ENCODE measurements around the gene QTRT2.

The QTRT2 gene

DNA sequence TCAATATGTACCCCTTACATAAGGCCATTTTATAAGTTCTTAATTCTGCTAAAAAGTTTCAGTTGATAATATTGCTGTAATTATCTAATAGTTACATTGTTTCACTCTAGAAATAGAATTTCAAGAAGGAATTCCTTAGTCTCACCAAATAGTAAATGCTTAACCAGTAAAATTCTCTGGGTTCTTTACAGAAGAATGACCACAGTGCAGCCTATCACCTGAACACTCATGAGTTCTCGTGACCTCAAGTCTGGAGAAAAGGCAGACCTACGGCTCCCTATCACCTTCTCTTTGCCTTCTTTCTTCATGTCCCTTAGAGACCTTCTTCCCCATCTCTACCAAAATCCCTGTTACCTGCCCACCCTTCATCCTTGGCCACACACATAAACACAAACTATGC is 31.1 kb upstream of the QTRT2 start:
- TF ChIP-seq CTCF (IDR thresholded peaks at IDR 0.05; ENCODE audit: control insufficient read depth, extremely low read depth, insufficient read depth), result no peak
- no peak overlapping the region for H3K4me3 ChIP-seq (ENCODE audit: low read depth, low read length)
- no peak for DNase-seq (ENCODE audit: low read depth)

- no peak for DNase-seq (ENCODE audit: low read depth)
- no peak overlapping the region for H3K4me3 ChIP-seq (ENCODE audit: low read depth, low read length)
- TF ChIP-seq CTCF (IDR thresholded peaks at IDR 0.05; ENCODE audit: control insufficient read depth, extremely low read depth, insufficient read depth), result no peak
These were observed 30.2 kb upstream of the QTRT2 start for GRCh38 chr3:114026331-114026730.

DNA sequence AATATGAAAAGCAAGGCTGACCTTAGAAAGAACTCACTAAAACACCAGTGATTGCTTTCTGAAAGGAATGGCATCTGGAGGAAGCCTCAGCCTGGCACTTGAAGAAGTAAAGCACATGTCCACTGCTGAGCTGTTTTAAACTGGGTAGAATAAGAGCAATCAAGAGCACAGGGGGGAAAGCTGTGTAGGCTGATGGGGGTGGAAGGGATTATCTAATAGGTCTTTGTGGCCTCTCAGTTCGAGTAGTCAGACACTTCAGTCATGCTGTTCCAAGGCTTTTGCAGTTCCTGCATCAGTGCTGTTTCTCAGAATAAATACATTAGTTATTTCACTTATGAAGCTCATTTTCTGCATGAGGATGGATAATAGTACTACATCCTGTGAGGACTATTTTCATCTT is 22.8 kb upstream of the QTRT2 start:
- TF ChIP-seq CTCF (IDR thresholded peaks at IDR 0.05; ENCODE audit: control insufficient read depth, extremely low read depth, insufficient read depth), result no peak

DNA sequence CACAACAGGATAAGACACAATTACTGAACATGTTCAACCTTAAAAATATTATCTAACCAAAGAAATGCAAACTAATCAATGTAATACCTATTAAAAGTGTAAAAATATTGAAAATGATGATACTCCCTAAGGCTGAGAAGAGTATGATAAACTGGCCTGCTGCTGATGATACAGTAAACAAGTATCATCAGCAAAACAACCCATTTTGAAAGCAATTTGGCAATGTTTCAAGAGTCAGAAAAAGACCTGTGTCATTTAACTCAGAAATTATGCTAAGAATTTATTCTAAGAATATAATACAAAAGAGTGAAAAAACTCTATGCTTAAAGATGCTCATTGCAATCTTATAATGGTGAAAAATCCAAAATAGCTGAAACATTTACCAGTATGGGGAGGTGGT is 22.3 kb upstream of the QTRT2 start:
- no peak for TF ChIP-seq CTCF (IDR thresholded peaks at IDR 0.05; ENCODE audit: control insufficient read depth, extremely low read depth, insufficient read depth)
- no peak overlapping the region for H3K4me3 ChIP-seq (ENCODE audit: low read depth, low read length)
- no peak for DNase-seq (ENCODE audit: low read depth)

More for the DNA sequence above, 22.8 kb upstream of the QTRT2 start:
- DNase-seq (ENCODE audit: low read depth), result no peak
- H3K4me3 ChIP-seq (ENCODE audit: low read depth, low read length), result no peak overlapping the region

DNA sequence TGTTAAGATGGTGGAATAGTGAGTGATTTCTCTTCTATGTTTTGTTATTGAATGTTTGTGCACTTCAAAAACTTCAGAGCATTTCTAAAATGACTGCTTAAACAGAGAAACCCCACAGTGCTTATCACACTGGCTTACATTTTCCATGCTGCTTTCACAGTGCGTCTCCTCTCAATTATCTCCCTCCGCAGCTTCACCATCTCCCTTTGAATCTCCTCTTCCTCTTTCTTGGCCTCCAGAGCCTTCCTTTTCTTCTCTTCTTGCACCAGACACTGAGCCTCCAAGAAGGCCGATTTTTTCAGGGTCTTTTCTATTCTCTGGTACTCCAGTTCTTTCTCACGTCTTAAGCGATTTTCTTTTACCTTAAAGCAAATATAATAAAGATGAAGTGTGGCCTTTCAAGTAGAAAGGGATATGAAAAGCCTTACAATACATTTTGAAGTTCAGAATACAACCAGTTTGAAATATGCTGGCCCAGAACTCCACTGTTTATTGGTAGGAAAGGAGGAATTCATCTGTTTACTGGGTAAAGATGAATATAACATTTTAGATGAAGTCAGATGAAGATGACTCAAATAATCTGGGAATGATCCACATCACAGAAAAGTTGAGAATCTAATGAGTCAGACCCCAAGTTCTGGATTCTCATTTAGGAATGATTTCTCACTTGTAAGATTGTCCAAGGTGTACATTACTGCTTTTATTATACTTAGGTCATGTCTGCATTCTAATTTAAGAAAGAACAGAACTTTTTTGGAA is 21.6 kb upstream of the QTRT2 start:
- DNase-seq (ENCODE audit: low read depth), result no peak
- no peak for TF ChIP-seq CTCF (IDR thresholded peaks at IDR 0.05; ENCODE audit: control insufficient read depth, extremely low read depth, insufficient read depth)
- no peak overlapping the region for H3K4me3 ChIP-seq (ENCODE audit: low read depth, low read length)

DNA sequence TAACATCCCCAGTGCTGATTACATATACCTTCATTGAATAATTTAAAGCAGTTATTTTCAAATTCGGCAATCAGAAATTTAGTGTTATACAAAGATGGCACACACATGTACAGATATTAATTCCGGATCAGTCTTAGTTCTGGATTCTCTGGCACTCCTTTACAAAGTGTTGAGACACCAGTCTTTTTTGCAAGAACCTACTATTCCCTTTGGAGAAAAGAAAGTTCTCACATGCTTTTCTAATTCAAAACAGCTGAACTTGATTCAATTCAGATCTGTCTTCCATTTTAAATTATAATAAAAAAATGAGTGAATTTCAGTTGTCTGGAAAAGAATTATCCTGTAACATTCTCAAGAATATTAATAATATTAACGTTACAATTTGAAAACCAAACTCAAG is 20.6 kb upstream of the QTRT2 start:
- no peak for DNase-seq (ENCODE audit: low read depth)
- no peak overlapping the region for H3K4me3 ChIP-seq (ENCODE audit: low read depth, low read length)
- TF ChIP-seq CTCF (IDR thresholded peaks at IDR 0.05; ENCODE audit: control insufficient read depth, extremely low read depth, insufficient read depth), result no peak

DNA sequence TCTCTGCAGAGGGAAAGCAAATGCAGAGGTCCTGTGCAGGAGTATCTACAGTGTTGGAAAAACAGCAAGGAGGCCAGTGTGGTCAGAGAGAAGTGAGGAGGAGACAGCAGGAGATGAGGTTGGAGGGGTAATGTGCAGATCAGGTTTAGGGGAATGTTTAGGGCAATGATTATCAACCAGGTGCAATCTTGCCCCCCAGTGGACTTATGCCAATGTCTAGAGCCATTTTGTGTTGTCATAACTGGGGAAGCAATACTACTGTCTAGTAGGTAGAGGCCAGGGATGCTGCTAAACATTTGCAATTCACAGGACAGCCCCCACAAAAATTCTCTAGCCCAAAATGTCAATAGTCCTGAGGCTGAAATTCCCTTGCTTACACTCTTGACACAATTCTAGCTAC is 13.3 kb upstream of the QTRT2 start:
- no peak for TF ChIP-seq CTCF (IDR thresholded peaks at IDR 0.05; ENCODE audit: control insufficient read depth, extremely low read depth, insufficient read depth)
- DNase-seq (ENCODE audit: low read depth), result no peak
- H3K4me3 ChIP-seq (ENCODE audit: low read depth, low read length), result no peak overlapping the region

Measured in LNCaP clone FGC (cell line).